ENCODE results near the gene P3H2.

P3H2 gene

DNA sequence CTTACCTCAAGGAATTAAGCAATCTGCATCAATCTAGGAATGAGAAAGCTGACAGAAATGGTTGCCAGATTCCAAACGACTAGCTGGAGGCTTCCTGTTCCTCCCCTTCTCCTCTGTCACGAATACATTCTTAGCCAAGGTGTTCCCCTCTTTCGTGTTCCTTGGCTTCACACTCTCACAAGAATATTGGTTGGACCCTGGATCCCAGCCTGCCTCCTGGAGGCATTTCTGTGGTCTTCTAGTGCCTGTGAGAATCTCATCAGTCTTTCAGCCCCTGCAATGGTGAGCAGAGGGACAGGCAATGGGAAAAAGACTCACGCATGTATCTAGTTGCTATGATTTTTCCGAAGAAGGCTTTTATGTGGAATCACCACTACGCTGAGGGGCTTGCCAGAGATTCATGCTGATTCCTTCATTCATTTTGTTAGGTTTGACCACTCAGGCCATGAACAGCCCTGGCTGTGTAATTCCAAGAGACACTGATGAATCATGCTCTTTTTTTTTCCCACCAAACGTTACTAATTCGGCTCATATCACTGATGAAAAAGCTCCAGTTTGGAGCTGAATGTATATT, 1.6 kb upstream of the P3H2 start:
- peak in 1 of 3 donors; percentile 7 for DNase-seq

DNA sequence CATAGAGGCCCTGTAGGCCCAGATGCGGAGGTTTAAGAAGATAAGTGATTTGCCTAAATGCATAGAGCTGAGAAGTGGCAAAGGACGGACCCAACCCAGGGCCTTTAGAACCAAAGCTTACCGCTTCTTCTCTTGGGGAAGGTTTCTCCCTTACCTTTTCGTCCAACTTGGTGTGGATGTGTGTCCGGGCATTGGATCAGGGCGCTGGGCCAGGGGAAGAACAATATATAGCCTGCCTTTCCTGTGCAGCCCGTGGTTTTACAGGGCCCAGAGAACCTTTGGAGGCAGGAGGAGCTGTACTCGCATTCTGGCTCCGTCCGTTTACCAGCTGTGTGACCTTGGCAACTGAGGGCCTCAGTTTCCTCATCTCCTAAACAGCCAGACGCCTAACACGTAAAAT, 686 bp upstream of the P3H2 start:
- DNase-seq = no peak

DNA sequence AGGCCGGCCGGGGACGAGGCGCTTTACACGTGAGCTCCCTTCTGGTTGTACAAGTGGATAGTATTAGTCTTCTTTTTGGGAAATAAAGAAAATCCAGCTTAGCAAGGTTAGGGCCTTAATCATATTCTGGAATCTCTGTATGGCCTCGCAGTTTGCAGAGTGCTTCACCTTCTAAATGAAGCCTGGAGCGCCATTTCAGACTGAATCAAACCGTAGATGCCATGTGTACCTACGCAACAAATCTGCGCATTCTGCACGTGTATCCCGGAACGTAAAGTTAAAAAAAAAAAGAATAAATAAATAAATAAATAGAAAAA, 322 bp upstream of the P3H2 start:
- DNase-seq = no peak

DNA sequence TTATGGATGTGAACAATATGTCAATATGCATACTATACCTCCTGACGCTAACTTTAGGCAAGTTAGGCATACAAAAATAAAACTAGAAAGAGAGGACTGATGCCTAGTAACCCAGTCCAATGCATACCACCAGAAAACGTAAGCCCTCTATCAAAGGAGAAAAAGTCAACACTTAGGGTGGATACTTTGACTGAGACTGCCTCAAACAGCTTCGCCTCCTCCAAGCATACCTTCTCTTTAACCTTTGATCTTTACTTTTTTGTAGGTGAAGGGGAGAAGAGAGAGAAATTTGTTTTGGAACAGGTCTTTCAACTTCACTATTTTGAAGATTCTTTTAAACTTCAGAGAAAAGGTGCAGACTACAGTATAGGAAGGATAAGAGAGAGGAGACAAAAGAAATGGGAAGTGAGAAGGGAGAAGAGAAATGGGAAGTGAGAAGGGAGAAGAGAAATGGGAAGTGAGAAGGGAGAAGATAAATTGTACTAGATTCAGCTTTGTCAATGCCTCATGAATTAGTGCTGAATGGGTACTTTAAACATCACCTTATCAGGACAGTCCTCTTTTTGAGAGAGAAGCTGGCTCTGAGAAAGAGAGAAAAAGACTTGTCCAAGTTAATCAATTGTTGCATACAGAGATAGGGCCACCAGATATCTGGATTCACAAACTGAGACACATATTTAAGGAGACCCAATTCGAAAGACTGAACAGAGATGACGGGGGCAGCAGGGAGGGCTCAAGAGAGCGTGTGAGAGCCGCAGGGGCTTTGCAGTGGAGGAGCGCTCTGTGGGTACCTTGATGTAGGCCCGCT, 1.0 kb downstream of the P3H2 start:
- peak; percentile 13 to 44 (median 43) for DNase-seq

DNA sequence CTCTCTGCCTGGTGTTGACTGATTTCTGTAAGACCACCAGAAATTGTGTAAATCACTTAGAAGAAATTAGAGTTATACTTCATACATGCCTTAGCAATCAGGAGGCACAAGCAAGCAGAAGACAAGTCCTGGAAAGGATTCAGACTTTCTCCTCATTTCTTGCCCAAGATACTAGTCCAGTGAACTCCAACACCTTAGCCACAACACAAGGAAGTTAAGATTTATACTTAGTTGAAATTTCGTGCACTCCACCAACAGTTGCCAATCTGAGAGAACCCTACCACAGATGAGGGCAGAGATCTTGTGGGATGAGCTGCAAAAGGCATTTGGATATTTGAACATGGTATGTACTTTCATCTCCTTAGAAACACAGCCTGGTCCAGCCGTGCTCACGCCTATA, 2.3 kb downstream of the P3H2 start:
- no peak for DNase-seq

DNA sequence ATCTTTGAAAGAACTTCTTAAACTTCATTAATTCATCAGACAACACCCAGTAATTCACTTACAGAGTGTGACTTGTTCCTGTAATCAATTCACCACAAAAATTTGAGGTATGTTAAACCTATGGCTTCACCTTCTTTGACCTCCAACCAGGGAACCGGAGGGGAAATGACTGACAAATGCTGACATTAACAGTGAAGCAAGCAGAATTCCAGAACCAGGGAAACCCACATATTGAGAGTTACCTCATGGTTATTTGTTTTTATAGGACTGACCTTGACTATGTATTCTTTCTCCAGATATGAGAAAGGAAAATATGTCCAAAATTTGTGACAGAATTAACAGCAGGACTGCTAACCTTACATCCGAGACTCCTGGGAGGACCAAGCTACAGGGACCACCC, 2.7 kb downstream of the P3H2 start:
- no peak for DNase-seq

DNA sequence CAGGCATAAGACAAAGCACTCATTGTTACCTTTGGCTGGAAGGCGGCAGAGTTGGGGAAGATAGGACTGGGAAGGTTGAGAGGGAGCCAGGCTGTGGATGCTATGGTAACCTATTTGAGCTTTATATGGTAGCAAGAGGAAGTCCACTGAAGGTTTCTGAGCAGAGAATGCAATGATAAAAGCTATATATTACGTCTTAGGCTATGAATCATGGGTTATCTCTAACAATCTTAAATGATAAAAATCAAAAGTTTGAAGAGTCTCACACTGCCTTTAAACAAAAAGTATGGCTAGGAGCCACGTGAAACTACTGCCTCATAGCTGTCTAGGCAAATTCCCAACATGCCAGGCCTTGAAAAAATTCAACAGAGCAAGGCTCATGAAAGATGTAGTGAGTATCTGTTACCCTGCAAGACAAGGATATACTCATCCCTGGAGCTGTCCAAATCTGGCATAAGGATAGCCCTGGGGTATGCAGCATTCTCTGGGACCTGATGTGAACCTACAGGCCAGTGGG, 4.1 kb downstream of the P3H2 start:
- no peak for DNase-seq

DNA sequence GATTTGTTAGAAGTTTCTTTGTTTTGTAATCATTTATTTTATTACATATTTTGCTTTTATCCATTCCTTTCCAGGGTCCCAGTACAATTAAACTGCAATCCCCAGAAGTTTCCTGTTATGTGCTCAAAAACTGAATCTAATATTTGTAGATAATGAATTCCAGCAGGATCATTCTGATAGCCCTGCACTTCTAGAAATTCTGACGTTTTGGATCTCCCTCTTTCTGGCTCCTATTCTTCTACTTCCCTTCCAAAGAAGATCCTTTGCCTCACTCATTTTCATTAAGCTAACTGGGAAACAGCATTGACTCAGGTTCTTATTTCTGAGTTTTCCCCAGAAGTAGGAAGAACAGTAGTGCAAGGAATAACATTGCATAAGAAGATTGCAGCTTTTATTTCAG, 9.9 kb downstream of the P3H2 start:
- DNase-seq = no peak

DNA sequence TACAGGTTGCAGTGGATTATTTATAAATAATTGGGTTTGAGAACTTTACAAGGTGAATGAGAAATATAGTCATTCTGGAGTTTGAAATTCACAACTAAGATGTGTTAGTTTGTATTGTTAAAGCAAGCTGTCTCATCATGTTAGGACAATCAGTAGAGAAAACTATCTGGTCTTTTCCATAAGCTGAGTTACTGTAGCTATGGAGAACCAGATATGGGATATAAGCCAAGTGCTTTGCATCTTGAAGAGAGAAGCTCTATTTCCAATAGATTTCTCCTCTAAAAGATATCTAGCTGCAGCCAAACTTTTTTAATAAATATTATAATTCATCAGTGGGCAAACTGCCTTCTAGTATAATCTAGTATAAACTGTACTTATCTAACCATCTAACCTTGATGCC, 11.3 kb downstream of the P3H2 start:
- DNase-seq = no peak

DNA sequence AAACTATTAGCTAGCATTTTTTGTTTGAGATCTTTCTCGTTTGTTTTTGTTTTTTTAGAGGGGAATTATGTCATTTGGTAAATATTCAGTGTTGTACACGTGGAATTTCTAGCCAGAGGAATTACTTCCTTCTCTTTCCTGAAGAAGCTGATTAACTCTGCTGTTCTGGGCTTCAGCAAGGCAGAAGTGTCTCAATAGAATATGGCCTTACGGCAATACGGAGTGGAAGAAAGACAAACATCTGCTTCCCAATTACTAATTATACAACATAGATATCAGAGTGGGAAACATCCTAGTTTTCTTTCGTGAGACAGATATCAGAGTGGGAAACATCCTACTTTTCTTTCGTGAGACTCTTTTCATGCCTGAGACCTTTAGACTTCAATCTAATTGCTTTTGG, 11.9 kb downstream of the P3H2 start:
- peak in 1 of 3 donors; percentile 29 for DNase-seq

DNA sequence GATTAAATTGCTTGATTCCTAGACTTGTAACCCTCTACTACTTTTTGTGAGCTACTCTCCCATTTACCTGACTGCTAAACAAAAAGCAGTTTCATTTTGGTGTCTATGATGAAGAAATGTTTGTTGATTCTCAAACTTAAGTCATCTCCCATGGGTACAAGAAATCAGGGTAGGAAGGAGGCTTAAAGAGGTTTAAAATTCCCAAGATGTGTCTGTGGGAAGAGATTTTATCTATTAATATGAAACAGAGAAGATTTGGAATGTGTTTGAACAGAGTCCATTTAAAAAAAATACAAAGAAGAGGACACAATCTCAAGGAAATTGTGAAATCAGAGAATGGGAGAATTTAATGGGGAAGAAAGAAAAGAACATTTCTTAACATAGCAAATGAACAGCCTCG, 14.8 kb downstream of the P3H2 start:
- DNase-seq = no peak

DNA sequence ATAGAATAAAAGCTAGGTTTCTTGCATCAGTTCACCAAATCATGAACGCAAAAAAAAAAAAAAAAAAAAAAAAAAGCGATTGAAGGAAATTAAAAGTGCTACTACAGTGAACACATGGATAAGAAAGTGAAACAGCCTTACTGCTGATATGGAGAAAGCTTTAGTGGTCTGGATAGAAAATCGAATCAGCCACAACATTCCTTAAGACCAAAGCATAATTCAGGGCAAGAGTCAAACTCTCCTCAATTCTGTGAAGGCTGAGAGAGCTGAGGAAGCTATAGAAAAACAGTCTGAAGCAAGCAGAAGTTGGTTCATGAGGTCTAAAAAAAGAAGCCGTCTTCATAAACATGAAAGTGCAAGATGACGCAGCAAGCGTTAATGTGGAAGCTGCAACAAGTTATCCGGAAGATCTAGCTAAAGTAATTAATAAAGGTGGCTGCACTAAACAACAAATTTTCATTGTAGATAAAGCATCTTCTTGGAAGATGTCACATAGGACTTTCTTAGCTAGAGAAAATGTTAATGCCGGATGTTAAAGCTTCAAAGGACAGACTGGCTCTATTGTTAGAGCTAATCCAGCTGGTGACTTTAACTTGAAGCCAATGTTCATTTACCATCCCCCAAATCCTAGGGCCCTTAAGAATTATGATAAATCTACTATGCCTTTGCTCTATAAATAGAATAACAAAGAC, 19.2 kb downstream of the P3H2 start:
- DNase-seq = peak; percentile 42 to 66 (median 62)

DNA sequence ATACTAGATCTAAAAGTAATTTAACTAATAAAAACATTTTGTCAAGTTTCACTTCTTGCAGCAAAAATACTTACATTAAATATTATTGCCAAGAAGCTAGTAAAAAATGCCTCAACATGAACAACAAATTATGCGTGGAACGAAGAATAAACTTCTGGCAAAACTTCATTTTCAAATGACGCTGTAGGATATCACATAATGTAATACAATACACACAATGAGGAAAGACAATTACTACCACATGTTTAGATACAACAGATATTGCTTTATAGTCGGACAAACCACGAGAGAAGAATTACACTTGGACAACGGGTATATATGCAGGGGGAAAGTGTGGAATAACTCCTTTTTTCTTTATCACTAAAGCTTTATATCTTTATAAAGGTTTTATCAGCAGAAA, 21.6 kb downstream of the P3H2 start:
- DNase-seq = no peak

DNA sequence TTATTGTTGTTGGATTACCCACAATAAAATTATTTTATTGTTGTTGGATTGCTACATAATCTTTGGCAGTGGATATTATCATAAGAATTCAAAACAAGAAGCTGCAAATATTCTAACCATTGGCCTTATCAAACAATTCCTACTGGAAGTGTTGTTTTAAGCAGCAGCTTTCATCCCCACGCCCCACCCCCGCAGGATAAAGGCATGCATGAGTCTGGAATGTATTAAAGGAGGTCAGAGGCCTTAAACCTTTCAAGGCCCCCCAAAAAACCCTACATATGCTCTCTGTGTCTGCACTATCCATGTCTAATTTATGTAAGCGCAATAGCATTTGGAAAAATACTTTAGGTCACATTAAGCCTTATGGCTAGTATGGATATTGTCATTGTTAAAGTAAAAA, 23.1 kb downstream of the P3H2 start:
- DNase-seq = no peak

DNA sequence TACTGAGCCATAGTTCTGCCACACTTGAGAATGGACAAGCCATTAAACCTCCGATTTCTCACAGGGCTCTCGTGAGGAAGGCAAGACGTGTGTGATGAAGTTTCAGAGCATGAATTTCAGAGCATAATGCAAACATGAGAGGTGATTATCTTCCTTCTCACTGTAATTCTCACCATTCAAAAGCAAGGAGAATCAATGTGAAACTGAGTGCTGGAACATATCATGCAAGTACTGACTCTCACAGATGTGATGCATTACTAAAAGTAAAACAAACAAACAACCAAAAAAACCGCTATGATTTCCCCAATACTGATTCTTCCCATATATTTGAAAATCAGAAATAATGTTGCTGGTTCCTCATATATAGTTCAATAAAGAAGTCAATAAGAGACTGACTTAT, 23.7 kb downstream of the P3H2 start:
- DNase-seq = no peak

DNA sequence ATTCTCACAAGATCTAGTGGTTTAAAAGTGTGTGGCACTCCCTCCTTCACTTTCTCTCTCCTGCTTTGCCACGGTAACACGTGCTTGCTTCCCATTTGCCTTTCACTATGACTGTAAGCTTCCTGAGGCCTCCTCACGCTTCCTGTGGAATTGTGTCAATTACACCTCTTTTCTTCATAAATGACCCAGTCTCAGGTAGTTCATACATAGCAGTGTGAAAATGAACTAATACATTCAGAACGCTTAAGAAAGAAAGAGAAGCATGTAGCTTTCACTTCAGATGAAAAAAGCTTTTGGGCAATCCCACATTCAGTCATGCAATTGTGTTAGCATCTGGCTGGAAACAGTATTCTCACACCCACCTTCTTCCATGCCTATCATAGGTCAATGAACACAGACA, 24.4 kb downstream of the P3H2 start:
- no peak for DNase-seq

DNA sequence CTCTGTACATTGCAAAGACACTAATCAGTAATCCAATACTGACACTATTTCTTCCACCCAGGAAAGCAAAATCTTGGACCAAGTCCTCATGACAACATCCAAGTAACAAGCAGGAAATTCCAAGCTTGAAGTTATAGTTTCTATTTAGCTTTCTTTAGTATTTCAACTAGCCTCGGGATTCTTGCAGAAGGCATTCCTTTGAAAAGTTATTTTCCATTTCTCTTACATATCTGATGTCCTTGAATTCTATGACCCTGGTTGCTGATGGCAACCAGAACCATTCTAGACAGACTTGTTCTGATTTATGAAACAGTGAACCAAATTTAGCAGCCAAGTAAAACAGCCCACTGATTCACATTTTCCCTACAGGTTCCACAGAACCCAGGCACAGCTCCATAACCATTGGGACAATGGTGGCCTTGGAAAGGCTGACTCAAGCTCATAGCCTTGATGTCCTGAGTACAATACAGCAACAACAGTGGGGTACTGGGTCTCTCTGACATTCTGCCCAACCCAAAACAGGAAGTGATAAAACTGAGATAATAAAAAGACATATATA, 26.5 kb downstream of the P3H2 start:
- no peak for DNase-seq

DNA sequence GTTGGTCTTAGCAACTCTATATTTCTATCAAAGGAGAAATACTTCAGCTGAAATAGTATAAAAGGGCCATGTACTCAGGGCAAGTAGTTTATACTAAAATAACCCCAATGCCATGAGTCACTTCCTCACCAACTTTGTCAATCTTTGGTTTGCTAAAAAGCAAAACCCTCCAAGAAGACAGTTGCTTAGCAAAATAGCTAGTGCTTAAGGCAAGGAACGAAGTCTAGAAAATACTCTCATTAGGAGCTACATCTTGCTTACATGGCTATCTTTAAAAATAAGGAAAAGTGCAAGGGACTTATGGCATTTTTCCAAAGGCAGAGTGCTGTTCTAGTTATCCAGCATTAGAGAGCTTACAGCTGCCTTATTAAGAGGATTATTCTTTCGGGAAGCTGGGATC, 28.4 kb downstream of the P3H2 start:
- peak; percentile 34 to 73 (median 72) for DNase-seq

DNA sequence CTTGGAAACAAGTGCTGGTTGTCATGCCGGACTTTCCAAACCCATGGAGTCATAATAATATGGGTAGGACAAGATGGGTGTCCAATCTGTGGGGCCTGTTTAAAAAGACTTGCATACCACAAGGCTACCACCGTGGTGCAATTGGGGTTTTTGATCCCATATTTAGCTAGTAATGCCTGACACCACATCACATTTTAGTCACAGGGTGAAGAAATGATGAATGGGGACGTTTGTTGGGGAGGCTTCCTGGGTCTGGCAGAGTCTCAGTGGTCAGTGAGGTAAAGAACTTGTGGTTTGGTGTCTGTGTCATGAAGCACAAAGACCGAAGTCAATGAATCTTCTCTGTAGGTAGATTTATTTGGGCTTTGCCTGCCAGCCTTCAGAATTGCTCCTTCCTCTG, 31.0 kb downstream of the P3H2 start:
- DNase-seq = peak; percentile 42 to 77 (median 51)

DNA sequence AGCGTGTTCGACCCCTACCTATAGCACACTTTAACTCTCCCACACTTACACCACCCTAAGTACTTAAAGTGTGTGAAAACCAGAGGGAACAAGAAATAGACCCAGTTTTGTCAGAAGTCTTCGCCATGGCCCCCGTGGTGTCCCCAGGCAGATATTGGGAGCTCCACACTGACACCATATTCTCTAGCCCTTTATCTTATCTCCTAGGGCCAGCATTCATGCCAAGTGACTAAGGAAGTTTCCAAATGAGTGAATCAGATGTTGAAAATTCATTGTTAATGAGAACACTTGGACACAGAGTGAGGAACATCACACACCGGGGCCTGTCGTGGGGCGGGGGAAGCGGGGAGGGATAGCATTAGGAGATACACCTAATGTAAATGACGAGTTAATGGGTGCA, 31.8 kb downstream of the P3H2 start:
- DNase-seq = peak in 1 of 3 donors; percentile 11

DNA sequence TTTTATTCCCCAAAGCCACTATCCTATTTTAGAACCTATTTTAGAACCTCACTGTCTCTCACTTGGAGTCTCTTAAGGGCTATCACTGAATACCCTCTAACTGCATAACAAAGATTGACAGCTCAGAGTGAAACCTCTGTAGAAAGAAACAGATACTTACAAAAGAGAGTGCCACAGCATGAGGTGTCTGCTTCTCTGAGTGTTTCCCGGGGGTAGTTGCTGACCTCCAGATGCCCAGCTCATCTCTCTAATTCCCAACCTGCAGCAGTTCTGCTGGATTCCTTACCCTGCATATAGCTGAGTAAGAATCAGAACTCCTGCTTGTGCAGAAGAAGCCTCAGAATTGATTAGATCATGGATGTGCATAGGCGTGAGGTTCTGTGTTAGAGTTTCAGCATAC, 34.5 kb downstream of the P3H2 start:
- DNase-seq = no peak

DNA sequence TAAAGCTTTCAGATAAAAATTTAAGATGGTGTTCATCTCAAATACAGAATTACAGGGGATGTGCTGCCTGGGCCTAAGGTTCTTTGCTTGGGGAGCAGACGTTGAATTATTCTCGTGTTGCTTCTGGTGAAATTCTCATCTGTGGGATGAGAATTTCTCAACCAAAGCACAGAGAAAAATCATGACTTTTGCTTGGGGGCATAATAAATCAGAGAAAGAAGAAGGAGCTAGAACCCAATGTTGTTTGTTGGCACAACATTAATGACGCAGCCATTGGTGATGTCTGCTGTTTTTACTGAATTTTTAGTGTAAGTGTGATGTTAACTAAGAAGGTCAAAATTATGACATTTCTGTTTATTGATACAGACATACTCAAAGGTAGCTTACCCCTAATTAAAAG, 35.7 kb downstream of the P3H2 start:
- no peak for DNase-seq

DNA sequence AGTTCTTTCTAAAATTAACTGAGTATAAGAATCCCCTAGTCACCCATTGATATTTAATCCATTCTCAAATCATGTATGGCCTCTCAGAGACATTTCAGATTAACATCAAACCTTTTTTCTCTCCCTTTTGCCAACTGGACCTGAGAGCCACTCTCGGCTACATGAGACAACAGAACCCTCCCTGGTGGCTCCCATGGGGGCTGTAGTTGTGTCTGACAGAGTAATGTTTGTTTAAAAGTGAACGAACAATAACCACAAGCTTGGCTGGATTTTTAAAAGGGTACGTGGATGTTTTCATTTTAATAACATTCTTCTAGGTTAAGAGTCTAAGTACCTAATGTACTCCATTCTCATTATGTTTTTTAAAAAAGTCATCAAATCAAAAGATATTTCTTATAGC, 37.1 kb downstream of the P3H2 start:
- no peak for DNase-seq

DNA sequence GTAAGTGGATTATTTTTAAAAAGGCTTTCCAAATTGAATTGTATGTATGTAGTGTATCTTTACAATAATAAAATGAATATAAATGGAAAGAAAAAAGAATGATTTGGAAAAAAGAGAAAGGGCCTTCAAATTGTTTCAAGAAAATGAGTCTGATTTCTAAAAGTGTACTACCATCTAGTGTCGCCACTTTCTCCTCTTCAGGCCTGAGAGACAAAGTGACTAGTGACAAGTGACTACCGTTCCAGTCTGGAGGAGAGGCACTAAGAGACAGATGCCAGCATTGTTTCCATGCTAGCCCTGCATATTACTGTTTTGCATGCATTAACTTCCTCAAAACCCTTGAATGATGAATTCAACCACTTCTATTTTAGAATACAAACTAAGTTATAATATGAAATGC, 39.3 kb downstream of the P3H2 start:
- no peak for DNase-seq

Data from suppressor macrophage treated with lipopolysaccharide for 1 hour (primary cell).